Measurements from ENCODE around the gene ZXDA.

Gene ZXDA

DNA sequence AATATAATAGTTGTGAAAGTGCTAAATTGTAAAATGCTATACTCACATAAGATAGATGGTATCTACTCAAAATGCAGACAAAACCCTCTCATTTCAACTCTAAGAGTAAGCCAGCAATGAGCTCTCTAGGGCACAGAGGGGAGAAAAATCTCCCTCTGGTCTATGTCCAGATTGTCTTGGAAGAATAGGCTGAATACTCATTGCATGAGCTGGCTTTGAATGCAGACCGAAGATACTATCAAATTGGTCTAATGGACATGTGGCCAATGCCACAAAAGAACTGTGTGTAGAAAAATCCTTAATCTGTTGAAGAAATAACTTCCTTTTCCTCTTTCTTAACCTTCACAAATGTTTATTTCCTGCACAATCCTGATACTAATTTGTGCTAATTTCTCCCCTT lies 3.5 kb downstream of the ZXDA start:
- Histone ChIP-seq H3K4me3 (ENCODE audit: low read length in 2 of 2) (no peak overlapping the region), H3K27ac (replicated peaks; ENCODE audit: low read length) (no peak overlapping the region)
- no CpG with 5 or more reads among the region's 1 CpG for WGBS, 2 donors (ENCODE audit: extremely low coverage in 2 of 2, insufficient read length in 2 of 2, insufficient replicate concordance in 1 of 2)

DNA sequence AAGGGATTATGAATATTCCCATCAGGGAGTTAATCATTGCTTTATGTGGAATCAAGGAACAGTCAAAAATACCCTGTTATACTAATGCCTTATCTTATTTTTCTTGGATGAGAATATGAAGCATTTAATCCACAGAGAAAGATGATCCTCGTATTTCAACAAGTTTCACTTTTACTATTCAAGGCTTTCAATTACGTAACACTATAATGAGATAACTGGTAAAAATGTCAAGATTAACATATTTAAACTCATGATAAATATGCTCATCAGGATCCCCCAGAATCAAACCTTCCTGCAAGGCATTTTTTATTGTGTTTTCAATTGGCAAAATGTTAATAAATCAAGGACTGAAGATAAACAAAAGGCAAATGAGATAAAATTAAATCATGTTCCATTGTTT lies 5.1 kb downstream of the ZXDA start:
- Histone ChIP-seq H2BK12ac (ENCODE audit: low read length) (no peak overlapping the region), H3K4me3 (ENCODE audit: low read length in 2 of 2) (no peak overlapping the region), H4K91ac (ENCODE audit: low read depth, low read length, poor library complexity) (no peak overlapping the region), H2BK120ac (ENCODE audit: low read depth, low read length) (no peak overlapping the region), H2BK15ac (ENCODE audit: low read length) (no peak overlapping the region), H2AFZ (ENCODE audit: low read length) (no peak overlapping the region), H2BK5ac (ENCODE audit: low read length) (no peak overlapping the region), H3K79me1 (ENCODE audit: low read depth, low read length) (no peaks in the 10 kb centered on the region), H3K4ac (ENCODE audit: low read length) (no peak overlapping the region), H3K18ac (ENCODE audit: low read length) (no peak overlapping the region), H3K14ac (ENCODE audit: low read length) (no peak overlapping the region), H3K9ac (ENCODE audit: low read depth, low read length, poor library complexity) (no peak overlapping the region), H3K27ac (replicated peaks; ENCODE audit: low read length) (no peak overlapping the region), H3K23ac (ENCODE audit: low read depth, low read length, poor library complexity) (no peak overlapping the region), H3K9me3 (replicated peaks in 1 of 2; ENCODE audit: control insufficient read depth in 2 of 2, insufficient read depth in 1 of 2, low read depth in 1 of 2, low read length in 2 of 2) (no peaks in the 10 kb centered on the region), H2AK5ac (ENCODE audit: low read depth, low read length) (no peak overlapping the region), H3K4me2 (ENCODE audit: insufficient read depth, low read length, poor library complexity, severe bottlenecking) (no peak overlapping the region), H4K8ac (ENCODE audit: low read depth, low read length) (no peak overlapping the region), H3K36me3 (replicated peaks in 1 of 2; ENCODE audit: control insufficient read depth in 2 of 2, insufficient read depth in 2 of 2, low read length in 2 of 2) (no peaks in the 10 kb centered on the region), H3K4me1 (ENCODE audit: control insufficient read depth in 2 of 2, insufficient read depth in 1 of 2, low read depth in 1 of 2, low read length in 2 of 2) (no peaks in the 10 kb centered on the region), H3K27me3 (ENCODE audit: control insufficient read depth in 3 of 3, insufficient read depth in 3 of 3, low read depth in 1 of 3, low read length in 3 of 3) (no peaks in the 10 kb centered on the region)
- WGBS, 2 donors (ENCODE audit: extremely low coverage in 2 of 2, insufficient read length in 2 of 2, insufficient replicate concordance in 1 of 2) = no CpG with 5 or more reads among the region's 2 CpGs
- DNase-seq (ENCODE audit: low spot score) = no peak

More for the DNA sequence above, 3.5 kb downstream of the ZXDA start:
- Histone ChIP-seq H4K91ac (ENCODE audit: low read depth, low read length, poor library complexity) (no peak overlapping the region), H3K4me1 (ENCODE audit: control insufficient read depth in 2 of 2, insufficient read depth in 1 of 2, low read depth in 1 of 2, low read length in 2 of 2) (no peaks in the 10 kb centered on the region), H3K27me3 (ENCODE audit: control insufficient read depth in 3 of 3, insufficient read depth in 3 of 3, low read depth in 1 of 3, low read length in 3 of 3) (no peaks in the 10 kb centered on the region), H3K9me3 (replicated peaks in 1 of 2; ENCODE audit: control insufficient read depth in 2 of 2, insufficient read depth in 1 of 2, low read depth in 1 of 2, low read length in 2 of 2) (no peaks in the 10 kb centered on the region), H2BK5ac (ENCODE audit: low read length) (no peak overlapping the region), H3K14ac (ENCODE audit: low read length) (no peak overlapping the region), H2AK5ac (ENCODE audit: low read depth, low read length) (no peak overlapping the region), H3K4ac (ENCODE audit: low read length) (no peak overlapping the region), H3K18ac (ENCODE audit: low read length) (no peak overlapping the region), H2AFZ (ENCODE audit: low read length) (no peak overlapping the region), H3K9ac (ENCODE audit: low read depth, low read length, poor library complexity) (no peak overlapping the region), H3K79me1 (ENCODE audit: low read depth, low read length) (no peaks in the 10 kb centered on the region), H2BK12ac (ENCODE audit: low read length) (no peak overlapping the region), H4K8ac (ENCODE audit: low read depth, low read length) (no peak overlapping the region), H3K4me2 (ENCODE audit: insufficient read depth, low read length, poor library complexity, severe bottlenecking) (no peak overlapping the region), H3K23ac (ENCODE audit: low read depth, low read length, poor library complexity) (no peak overlapping the region), H2BK120ac (ENCODE audit: low read depth, low read length) (no peak overlapping the region), H3K36me3 (replicated peaks in 1 of 2; ENCODE audit: control insufficient read depth in 2 of 2, insufficient read depth in 2 of 2, low read length in 2 of 2) (no peaks in the 10 kb centered on the region), H2BK15ac (ENCODE audit: low read length) (no peak overlapping the region)
- no peak for DNase-seq (ENCODE audit: low spot score)

DNA sequence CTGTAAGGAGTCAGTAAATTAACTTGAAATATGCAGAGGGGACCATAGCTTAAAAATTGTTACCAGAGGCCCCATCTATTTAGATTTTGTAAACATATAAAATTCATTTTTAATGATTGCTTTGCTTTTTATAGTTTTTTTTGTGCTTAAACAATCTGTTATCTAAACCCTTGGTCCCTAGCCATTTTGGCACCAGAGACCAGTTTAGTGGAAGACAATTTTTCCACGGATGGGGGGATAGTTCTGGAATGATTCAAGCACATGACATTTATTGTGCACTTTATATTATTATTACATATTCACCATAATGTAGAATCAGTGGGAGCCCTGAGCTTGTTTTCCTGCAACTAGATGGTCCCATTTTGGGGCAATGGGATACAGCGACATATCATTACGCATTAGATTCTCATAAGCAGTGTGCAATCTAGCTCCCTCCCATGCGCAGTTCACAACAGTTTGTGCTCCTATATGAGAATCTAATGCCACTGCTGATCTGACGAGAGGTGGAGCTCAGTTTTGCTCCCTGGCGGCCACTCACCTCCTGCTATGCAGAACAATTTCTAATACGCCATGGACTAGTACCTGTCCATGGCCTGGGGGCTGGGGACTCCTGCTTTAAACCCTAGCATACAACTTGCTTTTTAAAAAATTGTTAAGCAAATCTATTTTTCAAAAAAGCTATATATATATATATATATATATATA lies 5.9 kb downstream of the ZXDA start:
- Histone ChIP-seq H4K8ac (ENCODE audit: low read depth, low read length) (no peak overlapping the region), H3K18ac (ENCODE audit: low read length) (no peak overlapping the region), H2AFZ (ENCODE audit: low read length) (no peak overlapping the region), H3K9me3 (replicated peaks in 1 of 2; ENCODE audit: control insufficient read depth in 2 of 2, insufficient read depth in 1 of 2, low read depth in 1 of 2, low read length in 2 of 2) (no peaks in the 10 kb centered on the region), H2AK5ac (ENCODE audit: low read depth, low read length) (no peak overlapping the region), H3K27me3 (ENCODE audit: control insufficient read depth in 3 of 3, insufficient read depth in 3 of 3, low read depth in 1 of 3, low read length in 3 of 3) (no peaks in the 10 kb centered on the region), H3K4me1 (ENCODE audit: control insufficient read depth in 2 of 2, insufficient read depth in 1 of 2, low read depth in 1 of 2, low read length in 2 of 2) (no peaks in the 10 kb centered on the region), H3K4me2 (ENCODE audit: insufficient read depth, low read length, poor library complexity, severe bottlenecking) (no peak overlapping the region), H3K4me3 (ENCODE audit: low read length in 2 of 2) (no peak overlapping the region), H2BK15ac (ENCODE audit: low read length) (no peak overlapping the region), H4K91ac (ENCODE audit: low read depth, low read length, poor library complexity) (no peak overlapping the region), H3K14ac (ENCODE audit: low read length) (no peak overlapping the region), H3K79me1 (ENCODE audit: low read depth, low read length) (no peaks in the 10 kb centered on the region), H3K23ac (ENCODE audit: low read depth, low read length, poor library complexity) (no peak overlapping the region), H3K36me3 (replicated peaks in 1 of 2; ENCODE audit: control insufficient read depth in 2 of 2, insufficient read depth in 2 of 2, low read length in 2 of 2) (no peaks in the 10 kb centered on the region), H3K27ac (replicated peaks; ENCODE audit: low read length) (no peak overlapping the region), H3K9ac (ENCODE audit: low read depth, low read length, poor library complexity) (no peak overlapping the region), H3K4ac (ENCODE audit: low read length) (no peak overlapping the region), H2BK12ac (ENCODE audit: low read length) (no peak overlapping the region), H2BK120ac (ENCODE audit: low read depth, low read length) (no peak overlapping the region), H2BK5ac (ENCODE audit: low read length) (no peak overlapping the region)
- WGBS, 2 donors (ENCODE audit: extremely low coverage in 2 of 2, insufficient read length in 2 of 2, insufficient replicate concordance in 1 of 2) = no CpG with 5 or more reads among the region's 7 CpGs
- DNase-seq (ENCODE audit: low spot score) = no peak

DNA sequence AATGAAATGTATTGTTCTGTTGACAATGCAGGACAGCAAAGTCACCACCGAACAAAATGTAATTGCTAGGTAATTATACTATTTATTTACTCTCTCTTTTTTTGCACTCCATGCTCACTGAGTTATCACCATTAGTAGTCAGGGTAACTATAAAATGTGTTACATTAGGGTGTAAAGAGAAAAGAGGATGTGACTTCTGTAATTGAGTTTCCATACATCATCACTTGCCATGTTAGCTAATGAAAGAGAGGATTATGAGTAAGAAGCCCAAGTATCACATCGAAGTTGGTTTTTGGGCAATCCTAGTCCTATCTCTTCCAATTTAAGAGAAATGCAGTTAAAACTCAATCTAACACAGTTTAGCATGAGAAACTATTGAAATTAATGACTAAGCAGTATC lies 7.6 kb downstream of the ZXDA start:
- no peaks in the 10 kb centered on the region for H3K36me3 ChIP-seq (replicated peaks in 1 of 2; ENCODE audit: control insufficient read depth in 2 of 2, insufficient read depth in 2 of 2, low read length in 2 of 2)
- H3K4me1 ChIP-seq (ENCODE audit: control insufficient read depth in 2 of 2, insufficient read depth in 1 of 2, low read depth in 1 of 2, low read length in 2 of 2) = no peaks in the 10 kb centered on the region
- no peak overlapping the region for H2BK120ac ChIP-seq (ENCODE audit: low read depth, low read length)
- H3K9ac ChIP-seq (ENCODE audit: low read depth, low read length, poor library complexity) = no peak overlapping the region
- no peak for DNase-seq (ENCODE audit: low spot score)
- no peak overlapping the region for H3K4ac ChIP-seq (ENCODE audit: low read length)
- no peak overlapping the region for H2AFZ ChIP-seq (ENCODE audit: low read length)
- no peak overlapping the region for H3K27ac ChIP-seq (replicated peaks; ENCODE audit: low read length)
- H3K79me1 ChIP-seq (ENCODE audit: low read depth, low read length) = no peaks in the 10 kb centered on the region
- H2AK5ac ChIP-seq (ENCODE audit: low read depth, low read length) = no peak overlapping the region
- H2BK15ac ChIP-seq (ENCODE audit: low read length) = no peak overlapping the region
- no peak overlapping the region for H3K14ac ChIP-seq (ENCODE audit: low read length)
- no peak overlapping the region for H4K91ac ChIP-seq (ENCODE audit: low read depth, low read length, poor library complexity)
- H3K27me3 ChIP-seq (ENCODE audit: control insufficient read depth in 3 of 3, insufficient read depth in 3 of 3, low read depth in 1 of 3, low read length in 3 of 3) = no peaks in the 10 kb centered on the region
- H3K9me3 ChIP-seq (replicated peaks in 1 of 2; ENCODE audit: control insufficient read depth in 2 of 2, insufficient read depth in 1 of 2, low read depth in 1 of 2, low read length in 2 of 2) = no peaks in the 10 kb centered on the region
- no peak overlapping the region for H2BK5ac ChIP-seq (ENCODE audit: low read length)
- no peak overlapping the region for H3K23ac ChIP-seq (ENCODE audit: low read depth, low read length, poor library complexity)
- H3K18ac ChIP-seq (ENCODE audit: low read length) = no peak overlapping the region
- no peak overlapping the region for H2BK12ac ChIP-seq (ENCODE audit: low read length)
- H4K8ac ChIP-seq (ENCODE audit: low read depth, low read length) = no peak overlapping the region
- no peak overlapping the region for H3K4me3 ChIP-seq (ENCODE audit: low read length in 2 of 2)
- no CpG with 5 or more reads among the region's 2 CpGs for WGBS, 2 donors (ENCODE audit: extremely low coverage in 2 of 2, insufficient read length in 2 of 2, insufficient replicate concordance in 1 of 2)
- no peak overlapping the region for H3K4me2 ChIP-seq (ENCODE audit: insufficient read depth, low read length, poor library complexity, severe bottlenecking)
